K562 (cell line): ENCODE data around the gene VWA7. TPM values are rescaled to one million over a fixed set of nuclear protein-coding genes. Genes with fewer than 3 reads are reported as not detected.

Experiments
- ARNT ChIP-seq, 2 experiments: fragments of 450-650 bp; IDR thresholded peaks; 2 replicates each; pipeline ENCODE4 v1.6.1; 2016; ENCODE audit warnings: mild to moderate bottlenecking in 1 of 2
- ATF3 ChIP-seq, 2 experiments: fragments of 450-650 bp in 1 of 2; sonication (generic) in 1 of 2; formaldehyde crosslinking in 1 of 2; IDR thresholded peaks in 1 of 2; conservative IDR thresholded peaks in 1 of 2; 2 replicates each; pipeline versions ENCODE4 v1.6.1 to v1.8.1; 2016 to 2023; ENCODE audit warnings: mild to moderate bottlenecking in 2 of 2, moderate library complexity in 2 of 2, inconsistent platforms in 1 of 2, missing genetic modification reagents in 1 of 2
- CLOCK ChIP-seq: fragments of 250-450 bp; sonication (Bioruptor Pico); IDR thresholded peaks from 2 replicates; pipeline ENCODE4 v1.4.0; 2020; ENCODE audit warnings: mild to moderate bottlenecking, moderate library complexity, borderline replicate concordance
- DMBX1 ChIP-seq: fragments of 250-450 bp; sonication (Bioruptor Pico); IDR thresholded peaks from 2 replicates; pipeline ENCODE4 v1.8.0; 2022; ENCODE audit warnings: inconsistent platforms, mild to moderate bottlenecking, moderate library complexity, borderline replicate concordance
- E2F3 ChIP-seq: fragments of 250-450 bp; sonication (Bioruptor Pico); IDR thresholded peaks from 2 replicates; pipeline ENCODE4 v1.4.0; 2020; ENCODE audit warnings: mild to moderate bottlenecking
- E2F8 ChIP-seq: fragments of 450-650 bp; IDR thresholded peaks from 2 replicates; pipeline ENCODE4 v1.7.1; 2018; ENCODE audit warnings: mild to moderate bottlenecking, low read depth; ENCODE audit not compliant: partially characterized antibody
- HDAC8 ChIP-seq: fragments of 450-650 bp; IDR thresholded peaks from 2 replicates; pipeline ENCODE4 v1.6.1; 2016; ENCODE audit warnings: mild to moderate bottlenecking, missing genetic modification characterization, moderate library complexity, missing compliant biosample characterization
- MITF ChIP-seq: IDR thresholded peaks from 2 replicates; pipeline ENCODE4 v1.6.1; 2014; ENCODE audit warnings: antibody characterized with exemption
- NR4A1 ChIP-seq, 2 experiments: fragments of 250-450 bp in 1 of 2; fragments of 450-650 bp in 1 of 2; sonication (Bioruptor Pico) in 1 of 2; IDR thresholded peaks; 2 replicates each; pipeline versions ENCODE4 v1.4.0 to v1.6.1; 2016 to 2020; ENCODE audit warnings: mild to moderate bottlenecking in 2 of 2, missing compliant biosample characterization in 1 of 2, missing genetic modification characterization in 1 of 2, moderate library complexity in 1 of 2
- ZBTB26 ChIP-seq: fragments of 450-650 bp; formaldehyde crosslinking; IDR thresholded peaks from 2 replicates; pipeline ENCODE4 v1.4.0; 2022; ENCODE audit warnings: missing genetic modification characterization
- ZNF165 ChIP-seq: fragments of 250-450 bp; sonication (Bioruptor Pico); IDR thresholded peaks from 2 replicates; pipeline ENCODE4 v1.4.0; 2020; ENCODE audit warnings: borderline replicate concordance
- ZNF174 ChIP-seq: fragments of 250-450 bp; sonication (Bioruptor Pico); IDR thresholded peaks from 2 replicates; pipeline ENCODE4 v1.4.0; 2020; ENCODE audit warnings: mild to moderate bottlenecking
- ZNF449 ChIP-seq: fragments of 250-450 bp; sonication (Bioruptor Pico); IDR thresholded peaks from 2 replicates; pipeline ENCODE4 v1.8.0; 2022; ENCODE audit warnings: moderate library complexity, mild to moderate bottlenecking, inconsistent platforms
- polyA plus RNA-seq, 8 experiments: library from polyadenylated mRNA; depleted of rRNA in 4 of 8; stranded (reverse) in 5 of 8; unstranded in 3 of 8; fragments of >200 nt; fragmentation: Nextera tagmentation in 2 of 8; fragmentation: Illumina TruSeq in 1 of 8; extraction: Ambion mirVana in 2 of 8; extraction: Trizol in 1 of 8; gene quantifications; 2 replicates each; pipeline versions ENCODE4 v1.2.1 to v1.2.3, GENCODE V29; 2011 to 2014; ENCODE audit warnings: inconsistent platforms in 1 of 8, missing spikeins in 1 of 8
- total RNA-seq, 7 experiments: library from RNA; depleted of rRNA in 6 of 7; stranded (reverse); fragments of >200 nt in 6 of 7; fragmentation: Illumina TruSeq in 2 of 7; extraction: Trizol in 2 of 7; gene quantifications; 2 replicates each; pipeline versions ENCODE4 v1.2.1 to v1.2.3, GENCODE V29; 2011 to 2021; ENCODE audit warnings: low replicate concordance in 1 of 7

Gene VWA7
- total and polyA plus RNA-seq, 9 of the 15 experiments (the other 6 are each of a cell fraction or from before 2014, with no cell fraction given) = 0.18 to 2.9 (median 0.95) TPM

GRCh38 chr6:31725502-31726350 is 51.4 kb downstream of the VWA7 start (continued):
- TF ChIP-seq CLOCK (CRISPR knock-in tag) (peak; percentile 82; the same call in 1 of the 2 replicates), ZNF449 (CRISPR knock-in tag) (peak; percentile 87), HDAC8 (tag) (0 out of 2 replicates have a peak, but pooled peaks have one; percentile 32), E2F8 (peak; percentile 45), E2F3 (CRISPR knock-in tag) (peak; percentile 74; the same call in 1 of the 2 replicates), NR4A1 (CRISPR knock-in tag; IDR thresholded peaks at IDR 0.05) (peak; percentile 86; the same call in 1 of the 2 replicates), NR4A1 (tag; IDR thresholded peaks at IDR 0.05) (peak; percentile 78), MITF (peak; percentile 50; the same call in 1 of the 2 replicates), ZNF165 (0 out of 2 replicates have a peak, but pooled peaks have one; percentile 84), DMBX1 (CRISPR knock-in tag) (peak; percentile 84), ATF3 (IDR thresholded peaks at IDR 0.05) (no peak), ATF3 (CRISPR knock-in tag; conservative IDR thresholded peaks at IDR 0.05) (peak; percentile 36; the same call in 1 of the 2 replicates), ZNF174 (CRISPR knock-in tag) (0 out of 2 replicates have a peak, but pooled peaks have one; percentile 84), ARNT (IDR thresholded peaks at IDR 0.05) (peak in 1 of 2 experiments; percentile 70; a peak in 1 of 4 replicates), ZBTB26 (CRISPR knock-in tag) (peak; percentile 87)
